ENCODE results near the gene LEFTY1.
"Not testable (repeated sequence)": the region's sequence is repeated elsewhere in the genome, so short reads cannot be mapped to it uniquely, and the experiment has no call there.

Gene LEFTY1

DNA sequence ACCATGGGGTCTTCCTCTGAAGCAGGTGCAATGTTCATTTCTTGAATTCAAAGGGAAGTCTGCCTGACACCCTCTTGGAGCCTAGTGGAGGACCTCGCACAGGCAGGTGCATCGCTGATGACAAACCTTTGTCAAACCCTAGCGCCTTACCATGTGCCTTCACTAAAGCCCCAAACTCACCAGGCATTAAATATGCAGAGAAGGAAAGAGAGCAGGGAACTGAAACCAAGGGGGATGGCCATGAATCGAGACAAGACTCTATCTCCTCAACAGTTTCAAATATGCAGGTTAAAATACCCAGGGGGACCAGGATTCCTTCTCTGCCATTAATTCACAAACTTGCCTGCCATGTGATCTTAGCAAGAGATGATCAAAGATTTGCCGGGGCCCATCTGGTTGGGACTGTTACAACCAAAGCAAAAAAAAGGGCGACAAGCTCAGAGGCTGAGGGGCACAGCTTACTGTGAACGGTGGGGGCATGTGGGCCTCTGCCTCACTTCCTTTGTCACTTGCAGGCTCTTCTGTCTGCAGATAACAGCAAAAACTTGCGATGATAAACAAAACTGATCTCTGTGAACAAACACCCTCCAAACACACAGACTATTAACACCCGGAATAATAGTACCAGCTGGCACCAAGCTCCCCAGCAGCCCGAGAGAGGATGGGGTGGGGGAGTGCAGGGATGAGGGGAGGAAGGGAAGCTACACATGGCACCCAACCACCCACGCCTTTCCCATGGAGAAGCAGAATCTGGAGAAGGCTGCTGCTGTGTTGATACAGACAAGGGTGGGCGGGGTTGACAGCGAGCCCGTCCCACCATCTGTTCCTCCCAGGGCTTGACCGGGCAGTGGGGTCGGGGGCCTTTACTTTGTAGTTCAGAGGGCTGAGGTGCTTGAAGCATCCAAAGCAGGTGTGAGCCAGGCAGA, 40.7 kb downstream of the LEFTY1 start:
- DNase-seq (ENCODE audit: low read depth), result no peak

DNA sequence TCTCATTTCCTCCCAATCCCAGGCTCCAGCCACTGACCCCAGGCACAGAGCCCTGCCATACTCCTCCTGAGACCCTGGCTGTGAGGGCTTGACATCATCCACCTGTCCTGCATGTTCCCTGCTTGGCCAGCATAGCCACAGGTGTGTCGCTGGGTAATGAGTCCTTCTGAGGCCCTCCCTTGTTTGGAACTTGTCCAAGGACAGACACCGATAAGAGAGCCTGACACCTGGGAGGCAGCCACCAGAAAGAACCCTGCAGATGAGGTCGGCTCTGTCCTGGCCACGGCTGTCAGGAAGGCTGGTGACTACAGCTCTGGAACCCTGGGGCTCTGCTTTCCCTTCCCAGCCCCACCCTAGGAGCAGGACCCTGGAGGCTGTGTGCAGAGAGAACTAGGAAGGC, 41.3 kb downstream of the LEFTY1 start:
- DNase-seq (ENCODE audit: low read depth), result no peak

DNA sequence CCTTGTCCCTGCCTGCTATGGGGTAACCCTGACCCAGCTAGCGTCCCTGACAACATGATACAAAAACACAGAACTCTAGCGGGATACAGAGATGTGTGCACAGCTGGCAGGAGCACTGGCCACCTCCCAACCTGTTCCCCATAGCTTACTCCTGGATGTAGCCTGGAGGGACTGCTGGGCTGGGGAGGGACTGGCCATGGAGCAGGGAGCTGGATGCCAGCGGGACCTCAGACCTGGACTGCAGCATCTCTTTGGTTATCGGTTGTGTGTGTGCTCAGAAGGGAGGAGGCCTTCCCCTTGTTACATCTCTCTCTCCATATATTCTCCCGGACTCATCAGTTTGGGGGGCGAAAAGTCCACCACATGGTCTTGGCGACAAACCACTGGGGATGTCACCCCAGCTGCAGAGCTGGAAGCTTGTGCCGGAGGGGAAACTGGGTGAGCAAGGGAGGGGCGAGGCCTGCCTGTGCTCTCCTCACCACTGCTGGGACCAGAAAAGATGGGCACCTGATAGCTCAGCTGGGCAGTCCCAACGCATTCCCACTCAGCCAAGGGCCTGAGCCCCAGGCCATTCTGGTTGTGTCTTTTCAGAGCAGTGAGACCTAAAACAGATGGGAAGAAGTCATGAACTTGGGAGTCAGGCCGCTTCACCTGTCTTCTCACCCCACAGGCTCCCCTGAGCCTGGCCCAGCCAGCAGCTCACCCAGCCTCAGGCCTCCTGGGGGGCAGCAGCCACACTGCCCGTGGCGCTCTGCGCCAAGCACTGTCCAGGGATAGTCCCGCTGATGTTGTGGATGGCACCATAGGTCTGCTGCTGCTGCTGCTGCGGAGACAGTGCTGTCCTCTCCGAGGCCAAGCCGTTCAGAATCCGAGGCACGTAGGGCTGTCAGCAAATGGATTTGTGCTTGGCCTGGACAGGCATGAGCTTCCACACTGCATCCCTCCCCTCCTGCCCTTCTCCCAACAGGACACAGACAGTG, 42.3 kb downstream of the LEFTY1 start:
- no peak for DNase-seq (ENCODE audit: low read depth)

DNA sequence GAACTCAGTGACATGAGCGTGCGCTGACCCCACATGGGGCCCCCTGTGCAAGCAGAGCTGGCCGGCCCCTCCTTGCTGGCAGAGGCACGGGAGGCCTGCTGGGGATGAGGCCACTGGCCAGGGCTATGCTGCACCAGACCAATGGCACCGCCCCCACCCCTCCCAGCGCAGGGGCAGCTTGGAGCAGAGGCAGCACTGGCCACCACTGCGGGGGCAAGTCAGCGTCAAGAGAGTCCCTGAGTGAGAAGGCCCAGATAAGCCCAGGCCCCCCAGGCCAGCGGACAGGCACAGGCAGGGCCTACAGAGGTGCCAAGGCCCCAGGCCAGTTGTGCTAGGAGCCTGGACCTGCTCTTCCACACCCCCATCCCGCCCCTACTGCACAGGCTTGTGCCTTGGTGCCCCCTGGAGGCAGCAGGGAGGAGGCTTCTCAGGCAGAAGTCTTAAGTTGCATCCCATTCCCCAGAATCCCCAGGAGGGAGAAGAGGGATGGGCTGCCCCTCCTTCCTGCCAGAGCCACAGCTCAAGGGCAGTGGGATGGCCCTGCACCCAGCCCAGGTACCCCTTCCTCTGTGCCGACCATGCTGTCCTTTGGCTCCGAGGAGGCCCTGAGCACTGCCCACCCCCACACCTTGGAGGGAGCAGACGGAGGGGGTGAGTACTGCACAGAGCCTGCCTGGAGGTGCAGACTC, 43.2 kb downstream of the LEFTY1 start:
- DNase-seq (ENCODE audit: low read depth), result no peak

DNA sequence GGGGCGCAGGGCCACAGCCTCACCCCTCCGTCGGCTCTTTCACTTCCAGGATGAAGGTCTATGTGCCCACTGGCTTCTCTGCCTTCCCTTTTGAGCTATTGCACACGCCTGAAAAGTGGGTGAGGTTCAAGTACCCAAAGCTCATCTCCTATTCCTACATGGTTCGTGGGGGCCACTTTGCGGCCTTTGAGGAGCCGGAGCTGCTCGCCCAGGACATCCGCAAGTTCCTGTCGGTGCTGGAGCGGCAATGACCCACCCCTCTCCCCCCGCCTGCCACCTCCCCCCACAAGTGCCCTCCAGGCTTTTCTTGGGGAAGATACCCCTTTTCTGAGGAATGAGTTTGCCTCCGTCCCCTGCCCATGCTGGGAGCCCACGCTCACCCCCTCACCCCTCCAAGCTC, 43.8 kb downstream of the LEFTY1 start:
- no peak for DNase-seq (ENCODE audit: low read depth)

DNA sequence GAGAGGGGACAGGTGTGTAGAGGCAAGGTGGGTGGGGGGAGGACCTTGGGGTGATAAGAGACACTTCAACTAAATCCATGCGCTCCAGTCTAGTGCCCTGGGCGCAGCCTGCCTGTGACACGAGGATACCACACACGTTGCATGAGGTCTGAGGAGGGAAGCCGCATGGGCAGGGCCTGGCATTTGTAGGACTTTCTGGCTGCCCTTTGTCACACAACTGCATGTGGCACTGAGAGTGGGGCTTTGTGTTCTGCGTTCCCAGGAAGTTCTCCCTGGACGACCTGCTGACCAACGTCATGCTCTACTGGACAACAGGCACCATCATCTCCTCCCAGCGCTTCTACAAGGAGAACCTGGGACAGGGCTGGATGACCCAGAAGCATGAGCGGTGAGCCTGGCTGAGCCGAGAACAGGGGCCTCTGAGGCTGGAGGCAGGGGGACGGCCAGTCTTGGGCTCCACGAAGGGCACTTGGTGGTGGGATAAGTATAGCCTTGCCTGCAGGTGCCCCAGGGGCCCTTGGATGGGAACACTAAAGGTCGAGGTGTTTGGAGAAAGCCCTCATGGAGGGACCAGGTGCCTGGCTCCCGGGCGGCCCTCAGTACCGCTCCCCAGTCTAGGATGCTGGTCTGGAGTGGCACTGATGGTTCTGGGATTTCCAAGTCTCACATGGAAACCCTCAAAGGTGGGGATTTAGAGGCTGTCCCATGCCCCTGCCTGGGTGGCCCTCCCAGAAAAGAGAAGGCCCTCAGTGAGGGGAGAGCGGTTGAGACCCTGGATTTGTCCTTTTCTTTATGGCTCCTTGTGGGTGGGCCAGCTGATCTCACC, 44.5 kb downstream of the LEFTY1 start:
- DNase-seq (ENCODE audit: low read depth), result no peak

DNA sequence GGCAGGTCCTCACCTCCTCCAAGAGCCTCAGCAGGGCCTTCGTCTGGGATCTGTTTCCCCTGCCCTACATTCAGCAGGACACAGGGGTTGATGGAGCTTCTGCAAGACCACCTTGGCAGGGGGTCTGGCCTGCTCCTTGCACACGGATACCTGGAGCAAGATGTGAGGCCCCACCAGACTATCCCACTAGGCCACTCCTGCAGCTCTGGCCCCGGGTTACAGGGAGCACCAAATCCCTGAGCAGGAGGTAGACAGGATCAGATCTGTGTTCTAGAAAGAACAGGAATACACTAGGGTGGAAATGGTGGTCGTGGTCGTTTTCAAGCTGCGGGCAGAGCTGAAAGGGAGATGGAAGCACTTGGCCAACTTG, 45.5 kb downstream of the LEFTY1 start:
- DNase-seq (ENCODE audit: low read depth), result no peak

DNA sequence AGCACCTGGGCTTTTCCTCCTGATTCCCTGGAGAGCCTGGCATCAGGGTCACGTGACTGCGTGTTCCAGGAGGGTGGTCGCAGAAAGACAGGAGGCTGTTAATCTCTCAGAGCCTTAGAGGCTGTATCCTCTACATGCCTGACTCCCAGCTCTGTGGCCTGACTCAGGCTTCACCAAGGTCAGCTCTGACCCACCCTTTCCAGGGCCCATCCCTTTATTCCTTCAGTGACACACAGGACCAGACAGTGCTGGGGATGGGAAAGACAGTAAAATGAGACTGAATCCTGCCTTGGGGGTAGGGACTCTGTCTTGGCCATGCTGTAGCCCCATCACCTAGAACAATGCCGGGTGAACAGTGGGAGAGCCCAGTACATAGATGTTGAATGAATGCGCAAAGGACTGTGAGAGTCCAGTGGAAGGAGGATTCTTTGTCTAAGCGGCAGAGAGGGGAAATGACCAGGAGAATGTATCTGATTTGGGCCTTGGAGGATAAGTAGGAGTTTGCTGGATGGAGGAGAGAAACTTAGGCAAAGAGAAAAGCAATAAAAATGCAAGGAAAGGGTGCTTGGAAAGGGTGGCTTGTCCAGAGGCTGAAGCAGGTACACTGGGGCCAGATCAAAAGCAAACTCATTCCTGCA, 46.0 kb downstream of the LEFTY1 start:
- no peak for DNase-seq (ENCODE audit: low read depth)

DNA sequence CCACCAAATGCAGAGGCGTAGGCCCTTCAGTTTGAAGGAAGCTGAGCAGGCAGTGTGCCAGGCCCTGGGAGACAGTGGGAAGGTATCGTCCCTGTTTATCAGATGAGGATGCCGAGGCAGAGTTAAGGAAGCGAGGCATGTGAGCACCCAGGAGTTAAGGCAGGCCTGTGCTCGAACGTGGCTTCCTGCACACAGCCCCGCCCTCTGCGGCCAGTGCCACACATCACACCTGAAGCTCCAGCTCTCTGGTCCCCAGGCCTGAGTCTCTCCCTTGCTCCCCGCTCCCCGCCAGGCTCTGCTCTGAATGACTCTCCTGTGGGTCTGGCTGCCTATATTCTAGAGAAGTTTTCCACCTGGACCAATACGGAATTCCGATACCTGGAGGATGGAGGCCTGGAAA, 46.9 kb downstream of the LEFTY1 start:
- DNase-seq (ENCODE audit: low read depth), result no peak

DNA sequence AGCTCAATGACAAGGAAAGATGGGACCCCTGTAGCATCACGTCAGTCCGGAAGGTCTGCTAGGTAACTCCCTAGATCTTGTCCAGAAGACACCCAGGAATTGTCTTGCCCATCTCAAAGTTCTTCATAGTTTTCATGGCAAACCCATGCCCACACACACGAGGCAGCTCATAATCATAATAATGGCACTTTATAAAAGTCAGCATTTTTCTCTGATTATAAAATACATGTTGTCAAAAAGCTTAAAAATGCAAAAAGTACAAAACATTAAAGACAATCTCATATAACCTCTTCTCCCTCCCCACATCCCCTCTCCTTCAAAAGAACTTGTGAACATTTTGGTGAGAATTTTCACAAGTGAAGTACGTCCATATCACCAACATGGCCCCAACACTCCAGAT, 48.2 kb downstream of the LEFTY1 start:
- no peak for DNase-seq (ENCODE audit: low read depth)

DNA sequence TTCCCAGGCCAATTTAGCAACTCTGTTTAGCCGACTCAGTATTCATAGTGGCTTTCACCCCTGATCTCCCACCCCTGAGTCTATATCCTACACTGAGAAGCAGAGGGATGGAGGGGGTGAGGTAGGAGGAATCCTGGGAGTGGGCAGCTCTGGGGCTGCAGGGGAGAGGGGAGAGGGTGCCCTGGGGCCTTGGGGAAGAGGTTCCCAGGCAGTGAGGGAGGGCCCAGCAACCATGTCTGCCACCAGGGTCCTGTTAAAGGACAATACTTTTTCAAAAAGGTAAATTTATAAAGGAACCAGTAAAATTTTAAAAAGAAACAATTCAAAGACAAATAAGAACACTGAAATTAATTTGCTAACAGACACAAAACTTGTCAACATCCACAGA, 48.7 kb downstream of the LEFTY1 start:
- no peak for DNase-seq (ENCODE audit: low read depth)

DNA sequence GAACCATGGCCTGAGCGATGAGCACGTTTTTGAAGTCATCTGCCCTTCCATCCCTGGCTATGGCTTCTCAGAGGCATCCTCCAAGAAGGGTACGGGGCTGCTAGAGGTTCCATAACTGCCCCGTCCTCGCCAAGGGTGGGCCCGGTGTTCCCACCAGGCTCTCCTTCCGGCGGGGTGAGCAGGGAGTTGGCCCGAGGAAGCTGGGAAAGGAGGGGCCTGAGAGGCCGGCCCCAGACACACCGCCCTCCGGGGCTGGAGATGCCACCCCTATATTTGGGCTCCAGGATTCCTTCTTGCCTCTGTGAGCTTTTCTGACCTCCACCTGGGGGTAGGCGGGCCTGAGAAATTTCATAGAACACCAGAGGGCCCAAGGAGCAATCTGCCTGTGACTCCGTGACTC, 50.2 kb downstream of the LEFTY1 start:
- no peak for DNase-seq (ENCODE audit: low read depth)

DNA sequence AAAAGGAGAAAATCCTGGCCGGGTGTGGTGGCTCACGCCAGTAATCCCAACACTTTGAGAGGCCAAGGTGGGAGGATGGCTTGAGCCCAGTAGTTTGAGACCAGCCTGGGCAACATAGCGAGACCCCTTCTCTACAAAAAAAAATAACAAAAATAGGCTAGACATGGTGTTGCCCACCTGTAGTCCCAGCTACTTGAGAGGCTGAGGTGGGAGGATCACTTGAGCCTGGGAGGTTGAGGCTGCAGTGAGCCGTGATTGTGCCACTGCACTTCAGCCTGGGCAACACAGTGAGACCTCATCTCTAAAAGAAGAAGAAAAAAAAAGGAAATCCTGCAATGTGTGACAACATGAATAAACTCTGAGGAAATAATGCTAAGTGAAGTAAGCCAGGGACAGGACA, 52.6 kb downstream of the LEFTY1 start:
- DNase-seq (ENCODE audit: low read depth), result not testable (repeated sequence)

Measured in stimulated activated CD8-positive, alpha-beta memory T cell treated with anti-CD3 and anti-CD28 coated beads, Interleukin-7, amount 100 ng/mL, for 24 hours (primary cell).